Adrenal gland (tissue), 12 donors: ENCODE results near the gene HIVEP3. TPM values are rescaled to one million over a fixed set of nuclear protein-coding genes. Genes with fewer than 3 reads are reported as not detected.

ENCODE experiments used
- DNase-seq, 7 donors: peaks; one replicate each; pipeline ENCODE4 v3.0.0-alpha.2; 2019 to 2020
- H3K27ac ChIP-seq, 5 donors: fragments of 200-600 bp; sonication (generic) in 4 of 5; 1 replicate in 3 of 5; 2 replicates in 2 of 5; pipeline versions ENCODE4 v1.5.1 to v1.8.0; 2016 to 2020; ENCODE audit warnings: mild to moderate bottlenecking in 1 of 5
- H3K27me3 ChIP-seq: fragments of 200-600 bp; 2 replicates; pipeline ENCODE4 v1.8.0; 2021
- H3K36me3 ChIP-seq, 2 donors: fragments of 200-600 bp; replicated peaks in 1 of 2; 1 replicate in 1 of 2; 2 replicates in 1 of 2; pipeline versions ENCODE4 v1.5.1 to v1.8.0; 2018 to 2022
- H3K4me1 ChIP-seq, 2 donors: fragments of 200-600 bp; replicated peaks in 1 of 2; 1 replicate in 1 of 2; 2 replicates in 1 of 2; pipeline versions ENCODE4 v1.5.1 to v1.8.0; 2018 to 2021
- H3K4me3 ChIP-seq, 4 donors: fragments of 200-600 bp; sonication (generic) in 3 of 4; one replicate each; pipeline ENCODE4 v1.5.1; 2016 to 2018
- H3K9me3 ChIP-seq, 3 donors: fragments of 200-600 bp; sonication (generic) in 1 of 3; replicated peaks in 1 of 3; 1 replicate in 2 of 3; 2 replicates in 1 of 3; pipeline versions ENCODE4 v1.5.1 to v1.8.0; 2016 to 2021
- POLR2A ChIP-seq, 2 donors: fragments of 450-650 bp; IDR thresholded peaks; one replicate each; pipeline ENCODE4 v1.6.1; 2017; ENCODE audit warnings: antibody characterized with exemption in 2 of 2, mild to moderate bottlenecking in 2 of 2, moderate library complexity in 1 of 2
- WGBS, 4 donors: extraction: QIAGEN DNeasy Blood & Tissue Kit in 2 of 4; methylation state at CpG; one replicate each; pipeline versions ENCODE4 v1.1.5 to v1.1.7; 2013 to 2017; 5-methylcytosine and 5-hydroxymethylcytosine counted together
- intact Hi-C, 2 donors: fragments of 100-400 bp; cut with DNase I; formaldehyde crosslinking; loops; one replicate each; pipeline versions ENCODE4 v1.14.1 to v1.15.0; 2022 to 2023
- polyA plus RNA-seq, 3 donors: library from polyadenylated mRNA; stranded (reverse); fragments of 200-250 nt in 2 of 3; fragments of 350-450 nt in 1 of 3; fragmentation: Illumina TruSeq in 1 of 3; extraction: RNeasy Lipid Tissue Mini Kit (QIAGEN cat#74804) in 1 of 3; gene quantifications; one replicate each; pipeline ENCODE4 v1.2.3, GENCODE V29; 2013 to 2014
- small RNA-seq, 2 donors: library from RNA; depleted of rRNA; stranded (forward); fragments of <200 nt; gene quantifications; one replicate each; pipeline ENCODE3, GENCODE V24; 2016
- total RNA-seq, 9 donors: library from RNA; depleted of rRNA in 4 of 9; stranded (reverse); fragments of >200 nt in 4 of 9; fragments of 120-200 nt in 1 of 9; fragmentation: NEBNext Ultra II Directional in 1 of 9; extraction: Animal tissue kit (Norgen Biotek cat#: 25700) in 1 of 9; gene quantifications; one replicate each; pipeline versions ENCODE4 v1.1.0 to v1.2.4, GENCODE V29; 2013 to 2023
- TF ChIP-seq, protein P1 (sequence below), 6 experiments: fragments of 450-650 bp in 4 of 6; fragments of 200-600 bp in 2 of 6; sonication (generic) in 1 of 6; IDR thresholded peaks; 1 replicate in 5 of 6; 2 replicates in 1 of 6; pipeline versions ENCODE4 v1.5.1 to v1.8.0; 2016 to 2021; ENCODE audit warnings: antibody characterized with exemption in 6 of 6, mild to moderate bottlenecking in 2 of 6, moderate library complexity in 1 of 6
- donor health status: healthy with polysubstance abuse.
- donor health status: Bipolar disorder and iron deficiency.
- donor health status: DM: yes; HTN: yes; CAD: no.
- donor health status: DM: no; HTN: no; CAD: no.
- donor health status: DM: no; HTN: no; CAD: no.
- donor health status: DM: yes; HTN: yes; CAD: no.

HIVEP3 gene
- total and polyA plus RNA-seq, 12 donors = 3.2 to 7.7 (median 7.0) TPM

DNA sequence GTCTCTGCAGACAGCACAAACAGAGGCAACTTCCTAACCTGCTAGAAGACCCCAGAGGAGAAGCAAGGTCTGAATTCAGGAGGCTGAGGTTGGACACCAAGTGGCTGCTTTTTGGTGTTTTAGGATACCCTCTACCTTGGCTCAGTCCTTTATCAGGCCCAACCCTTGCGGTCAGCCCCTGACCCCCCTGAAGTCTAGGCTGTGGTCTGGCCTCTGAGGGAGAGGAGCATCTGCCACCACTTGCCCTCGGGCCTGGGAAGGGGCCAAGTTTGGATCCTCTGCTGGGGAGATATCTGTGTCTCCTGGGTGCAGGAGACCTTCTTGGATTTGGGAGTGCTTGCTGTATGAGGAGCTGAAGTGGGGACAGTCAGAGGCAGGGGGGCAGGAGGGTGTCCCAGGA lies 455.2 kb downstream of the HIVEP3 start:
- H3K9me3 ChIP-seq = no peaks in the 10 kb centered on the region
- H3K4me1 ChIP-seq = no peaks in the 10 kb centered on the region
- no peaks in the 10 kb centered on the region for H3K36me3 ChIP-seq
- intact Hi-C loops = no loop called here
- TF ChIP-seq POLR2A (IDR thresholded peaks at IDR 0.05) = no peak
- TF ChIP-seq, protein P1, sequence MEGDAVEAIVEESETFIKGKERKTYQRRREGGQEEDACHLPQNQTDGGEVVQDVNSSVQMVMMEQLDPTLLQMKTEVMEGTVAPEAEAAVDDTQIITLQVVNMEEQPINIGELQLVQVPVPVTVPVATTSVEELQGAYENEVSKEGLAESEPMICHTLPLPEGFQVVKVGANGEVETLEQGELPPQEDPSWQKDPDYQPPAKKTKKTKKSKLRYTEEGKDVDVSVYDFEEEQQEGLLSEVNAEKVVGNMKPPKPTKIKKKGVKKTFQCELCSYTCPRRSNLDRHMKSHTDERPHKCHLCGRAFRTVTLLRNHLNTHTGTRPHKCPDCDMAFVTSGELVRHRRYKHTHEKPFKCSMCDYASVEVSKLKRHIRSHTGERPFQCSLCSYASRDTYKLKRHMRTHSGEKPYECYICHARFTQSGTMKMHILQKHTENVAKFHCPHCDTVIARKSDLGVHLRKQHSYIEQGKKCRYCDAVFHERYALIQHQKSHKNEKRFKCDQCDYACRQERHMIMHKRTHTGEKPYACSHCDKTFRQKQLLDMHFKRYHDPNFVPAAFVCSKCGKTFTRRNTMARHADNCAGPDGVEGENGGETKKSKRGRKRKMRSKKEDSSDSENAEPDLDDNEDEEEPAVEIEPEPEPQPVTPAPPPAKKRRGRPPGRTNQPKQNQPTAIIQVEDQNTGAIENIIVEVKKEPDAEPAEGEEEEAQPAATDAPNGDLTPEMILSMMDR (IDR thresholded peaks at IDR 0.05) = no peak
- no peak for DNase-seq
- H3K4me3 ChIP-seq = no peak overlapping the region
- H3K27ac ChIP-seq = no peak overlapping the region
- WGBS, 4 donors = 71 to 100% (median 89%) methylated on average over 1 to 2 of the region's 2 CpGs
- H3K27me3 ChIP-seq = no peaks in the 10 kb centered on the region

DNA sequence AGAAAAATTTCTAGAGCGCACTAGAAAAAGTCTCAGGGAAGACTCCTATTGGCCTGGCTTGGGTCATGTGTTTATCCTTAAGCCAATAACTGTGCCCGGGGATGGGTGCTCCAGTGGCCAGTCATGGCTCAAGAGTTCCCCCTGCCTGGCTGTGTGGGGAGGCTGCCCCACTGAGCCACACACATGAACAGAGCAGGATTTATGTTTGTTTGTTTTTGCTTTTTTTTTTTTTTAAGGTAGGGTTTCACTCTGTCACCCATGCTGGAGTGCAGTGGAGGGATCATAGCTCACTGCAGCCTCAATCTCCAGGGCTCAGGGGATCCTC lies 456.1 kb downstream of the HIVEP3 start:
- H3K36me3 ChIP-seq = no peaks in the 10 kb centered on the region
- no peaks in the 10 kb centered on the region for H3K9me3 ChIP-seq
- TF ChIP-seq POLR2A (IDR thresholded peaks at IDR 0.05) = no peak
- TF ChIP-seq, protein P1 (IDR thresholded peaks at IDR 0.05) = no peak
- 97 to 100% (median 98%) methylated on average over 2 of the region's 2 CpGs for WGBS, 4 donors
- no peaks in the 10 kb centered on the region for H3K4me1 ChIP-seq
- no peaks in the 10 kb centered on the region for H3K27me3 ChIP-seq
- H3K27ac ChIP-seq = no peak overlapping the region
- no peak overlapping the region for H3K4me3 ChIP-seq
- intact Hi-C loops = no loop called here
- DNase-seq = no peak

DNA sequence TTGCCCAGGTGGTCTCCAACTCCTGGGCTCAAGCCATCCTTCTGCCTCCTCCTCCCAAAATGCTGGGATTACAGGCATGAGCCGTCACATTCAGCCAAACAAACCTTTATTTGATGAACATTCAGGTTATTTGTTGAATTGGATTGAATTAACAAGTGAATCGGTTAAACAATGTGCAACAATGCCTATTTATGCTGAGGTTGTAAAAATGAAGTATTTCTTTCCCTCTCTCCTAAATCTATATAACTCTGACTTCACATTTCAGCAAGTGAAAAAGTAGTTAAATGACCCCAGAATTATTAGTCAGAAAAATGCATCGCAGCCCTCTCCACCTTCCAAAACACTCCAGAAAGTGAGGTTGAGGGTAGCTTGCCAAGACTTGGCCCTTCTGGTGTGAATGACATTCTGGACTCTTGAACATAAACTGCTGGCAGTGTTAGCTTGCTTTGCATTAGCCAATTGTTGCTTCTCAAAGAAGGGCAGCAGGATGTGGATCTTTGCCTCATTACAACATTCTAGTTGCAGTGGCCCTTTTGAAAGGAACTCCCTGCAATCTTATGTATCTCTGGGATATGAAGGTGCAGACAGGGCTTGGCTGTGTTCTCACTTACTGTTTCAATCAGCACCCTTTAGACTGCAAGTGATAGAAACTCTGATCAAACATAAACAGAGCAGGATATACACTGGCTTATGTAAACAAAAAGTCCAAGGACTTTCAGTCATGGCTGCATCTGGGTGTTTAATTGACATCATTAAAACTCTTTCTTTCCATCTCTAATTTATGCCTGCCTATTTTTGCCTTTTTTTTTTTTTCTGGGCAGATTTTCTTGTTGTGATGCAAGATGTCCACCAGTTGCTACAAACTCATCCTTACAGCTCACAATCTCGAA lies 456.7 kb downstream of the HIVEP3 start:
- intact Hi-C loops = no loop called here
- no peak overlapping the region for H3K27ac ChIP-seq
- DNase-seq = no peak

DNA sequence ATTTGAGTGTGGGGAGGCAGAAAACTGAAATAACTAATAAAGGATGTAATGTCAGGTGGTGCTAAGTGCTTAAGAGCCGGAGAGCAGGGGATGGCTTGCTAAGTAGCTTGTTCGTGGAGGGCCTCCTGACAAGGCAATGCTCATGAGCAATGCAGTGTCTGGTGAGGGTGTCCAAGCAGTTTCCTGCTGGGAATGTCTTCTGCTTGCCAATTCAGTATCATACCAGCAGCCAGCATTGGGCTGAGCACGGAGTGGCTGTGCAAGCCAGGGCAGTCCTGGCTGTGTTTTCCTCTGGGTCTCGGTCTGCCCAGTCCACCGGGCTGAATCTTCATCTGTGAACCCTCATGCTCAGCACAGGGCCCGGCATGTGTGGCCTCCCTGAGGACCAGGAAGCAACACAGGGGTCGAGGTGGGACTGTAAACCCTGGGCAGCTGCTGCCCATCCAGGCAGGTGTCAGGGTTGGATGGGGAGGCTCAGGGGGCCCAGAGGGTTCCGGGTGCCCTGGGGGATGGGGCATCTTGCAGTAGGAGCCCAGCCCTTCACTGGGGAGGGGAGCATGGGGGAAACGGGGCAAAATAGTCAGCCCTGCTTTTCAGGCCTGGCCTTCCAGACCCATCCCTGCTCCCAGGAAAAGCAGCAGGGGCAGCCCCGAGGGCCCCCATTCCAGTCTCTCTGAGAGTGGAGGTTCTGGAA lies 461.7 kb downstream of the HIVEP3 start:
- TF ChIP-seq, protein P1 (IDR thresholded peaks at IDR 0.05) = no peak
- TF ChIP-seq POLR2A (IDR thresholded peaks at IDR 0.05) = no peak
- H3K36me3 ChIP-seq = no peaks in the 10 kb centered on the region
- H3K27ac ChIP-seq = no peak overlapping the region
- WGBS, 4 donors = 75 to 92% (median 86%) methylated on average over 5 to 10 of the region's 10 CpGs
- H3K9me3 ChIP-seq = no peaks in the 10 kb centered on the region
- intact Hi-C loops = no loop called here
- H3K4me3 ChIP-seq = no peak overlapping the region
- no peak for DNase-seq
- H3K27me3 ChIP-seq = no peaks in the 10 kb centered on the region
- H3K4me1 ChIP-seq = peaks cover 0 to 15% of the 10 kb centered on the region in 2 donors

More for the DNA sequence above, 456.7 kb downstream of the HIVEP3 start:
- Histone ChIP-seq H3K36me3 (no peaks in the 10 kb centered on the region), H3K4me3 (no peak overlapping the region), H3K4me1 (no peaks in the 10 kb centered on the region), H3K27me3 (no peaks in the 10 kb centered on the region), H3K9me3 (no peaks in the 10 kb centered on the region)
- no peak for TF ChIP-seq POLR2A (IDR thresholded peaks at IDR 0.05)
- TF ChIP-seq, protein P1 (IDR thresholded peaks at IDR 0.05) = no peak
- 65 to 88% (median 68%) methylated on average over 4 of the region's 4 CpGs for WGBS, 4 donors

Small RNAs within 50 kb of the gene (small RNA-seq; reads per million reads assigned to genes)
- 0 to 0.08 reads per million in 2 donors for gene RNA5SP45

Other genes starting within 250 kb of the HIVEP3 start
- gene GUCA2B, start 234.5 kb upstream of the HIVEP3 start, total RNA-seq = not detected
- not detected for gene GUCA2B, start 234.5 kb upstream of the HIVEP3 start, polyA plus RNA-seq
- not detected for gene GUCA2A, start 245.8 kb upstream of the HIVEP3 start, total RNA-seq
- under 1 TPM in 1 of 3 donors, not detected in 2; 0.61 TPM for gene GUCA2A, start 245.8 kb upstream of the HIVEP3 start, polyA plus RNA-seq